ENCODE results near the gene NT5C. TPM values are rescaled to one million over a fixed set of nuclear protein-coding genes. Genes with fewer than 3 reads are reported as not detected.
A peak's percentile ranks its signal among the peaks of the same experiment; 100 is the strongest.
"Not testable (repeated sequence)": the region's sequence is repeated elsewhere in the genome, so short reads cannot be mapped to it uniquely, and the experiment has no call there.

Gene NT5C
- total RNA-seq, 2 experiments from 2014 or later: 14.1 to 16.1 TPM

- ChIA-PET POLR2A (interaction anchor here (0.6 to 4.7 kb wide), 5 partner anchors 8 to 39 kb away, joined by 3 to 30 read pairs (median 3); partner anchors contain the start of gene JPT1), CTCF (interaction anchor here (1.4 to 7.4 kb wide), 3 partner anchors 12 to 69 kb away, joined by 3 to 97 read pairs (median 9); no protein-coding TSS in a partner anchor)
- no peak overlapping the region for H3K27ac ChIP-seq (ENCODE audit: low read depth in 1 of 2, low read length in 2 of 2)
- Mint-ChIP-seq H3K4me3 (peak overlapping the region; percentile 60), H3K4me1 (ENCODE audit: low read depth) (peaks cover 7% of the 10 kb centered on the region), H3K27ac (peak overlapping the region; percentile 20), H3K27me3 (no peaks in the 10 kb centered on the region), H3K9me3 (no peaks in the 10 kb centered on the region), H3K36me3 (ENCODE audit: low read depth) (peaks cover 6% of the 10 kb centered on the region)
- no peak for TF ChIP-seq CTCF (IDR thresholded peaks at IDR 0.05)
- H3K9me3 ChIP-seq (ENCODE audit: control insufficient read depth in 1 of 2, insufficient read depth in 1 of 2, low read length in 2 of 2): no peaks in the 10 kb centered on the region
- intact Hi-C loops (cut with DNase I, micrococcal nuclease): loop anchor here (5.0 kb wide), 2 partner anchors 39 to 49 kb away; partner anchors contain the start of gene SUMO2 (in 1 of the 2)
- peaks cover 16% of the 10 kb centered on the region for H3K36me3 ChIP-seq (ENCODE audit: insufficient read depth, low read length)
- H3K27me3 ChIP-seq (ENCODE audit: control insufficient read depth in 1 of 2, insufficient read depth in 2 of 2, low read length in 2 of 2): no peaks in the 10 kb centered on the region
- no peak for DNase-seq
- peaks cover 21% of the 10 kb centered on the region for H3K4me1 ChIP-seq (ENCODE audit: insufficient read depth, low read length)
- H3K4me3 ChIP-seq (ENCODE audit: low read length): no peak overlapping the region
- no peak for ATAC-seq (ENCODE audit: poor library complexity)
Observed at GRCh38 chr17:75133001-75133400, 1.5 kb upstream of the NT5C start.

- not testable (repeated sequence) for H3K27me3 Mint-ChIP-seq; DNase-seq; H3K4me1 Mint-ChIP-seq (ENCODE audit: low read depth); ATAC-seq (ENCODE audit: poor library complexity); H3K9me3 ChIP-seq (ENCODE audit: control insufficient read depth in 1 of 2, insufficient read depth in 1 of 2, low read length in 2 of 2); H3K9me3 Mint-ChIP-seq; H3K27me3 ChIP-seq (ENCODE audit: control insufficient read depth in 1 of 2, insufficient read depth in 2 of 2, low read length in 2 of 2); H3K36me3 Mint-ChIP-seq (ENCODE audit: low read depth)
- H3K27ac Mint-ChIP-seq: peak overlapping the region; percentile 65
- Histone ChIP-seq H3K36me3 (ENCODE audit: insufficient read depth, low read length) (peaks cover 16% of the 10 kb centered on the region), H3K27ac (ENCODE audit: low read depth in 1 of 2, low read length in 2 of 2) (peak overlapping the region; percentile 30 to 45), H3K4me3 (ENCODE audit: low read length) (peak overlapping the region; percentile 83), H3K4me1 (ENCODE audit: insufficient read depth, low read length) (peaks cover 21% of the 10 kb centered on the region)
- peak overlapping the region; percentile 86 for H3K4me3 Mint-ChIP-seq
- intact Hi-C loops (cut with DNase I, micrococcal nuclease): loop anchor here (5.0 kb wide), 2 partner anchors 40 to 50 kb away; partner anchors contain the start of gene SUMO2 (in 1 of the 2)
- ChIA-PET CTCF (interaction anchor here (0.6 to 7.4 kb wide), 8 partner anchors 13 to 191 kb away, joined by 3 to 97 read pairs (median 4); partner anchors contain the start of gene JPT1), POLR2A (interaction anchor here (0.6 to 4.7 kb wide), 16 partner anchors 9 to 384 kb away, joined by 3 to 30 read pairs (median 4); partner anchors contain the start of genes GGA3, JPT1, MIF4GD and MRPS7)
Observed at GRCh38 chr17:75132018-75133000, 767 bp upstream of the NT5C start.

GRCh38 chr17:75130632-75131277 is 787 bp downstream of the NT5C start:
- no peaks in the 10 kb centered on the region for H3K27me3 Mint-ChIP-seq
- H3K9me3 ChIP-seq (ENCODE audit: control insufficient read depth in 1 of 2, insufficient read depth in 1 of 2, low read length in 2 of 2): no peaks in the 10 kb centered on the region
- H3K27me3 ChIP-seq (ENCODE audit: control insufficient read depth in 1 of 2, insufficient read depth in 2 of 2, low read length in 2 of 2): no peaks in the 10 kb centered on the region
- peak overlapping the region; percentile 88 for H3K4me3 Mint-ChIP-seq
- ChIA-PET POLR2A (interaction anchor here (0.8 to 4.7 kb wide), 20 partner anchors 8 to 169 kb away, joined by 3 to 30 read pairs (median 4); partner anchors contain the start of genes CDR2L, GGA3, JPT1 and MIF4GD), CTCF (interaction anchor here (0.6 to 7.4 kb wide), 16 partner anchors 10 to 169 kb away, joined by 3 to 97 read pairs (median 3); partner anchors contain the start of genes MRPL58 and SLC25A19)
- no peak for TF ChIP-seq CTCF (IDR thresholded peaks at IDR 0.05)
- DNase-seq (peak in 9 of 14 experiments; percentile 29 to 72 (median 37)), ATAC-seq (ENCODE audit: poor library complexity) (peak; percentile 75)
- H3K4me3 ChIP-seq (ENCODE audit: low read length): peak overlapping the region; percentile 83
- intact Hi-C loops (cut with DNase I, micrococcal nuclease): loop anchor here (1.0 to 5.0 kb wide), 3 partner anchors 16 to 52 kb away; partner anchors contain the start of gene SUMO2 (in 1 of the 2)
- peak overlapping the region; percentile 70 for H3K27ac Mint-ChIP-seq
- H3K36me3 Mint-ChIP-seq (ENCODE audit: low read depth): peaks cover 6% of the 10 kb centered on the region
- H3K36me3 ChIP-seq (ENCODE audit: insufficient read depth, low read length): peaks cover 16% of the 10 kb centered on the region
- peaks cover 26% of the 10 kb centered on the region for H3K4me1 ChIP-seq (ENCODE audit: insufficient read depth, low read length)
- no peaks in the 10 kb centered on the region for H3K9me3 Mint-ChIP-seq
- peak overlapping the region; percentile 45 to 55 for H3K27ac ChIP-seq (ENCODE audit: low read depth in 1 of 2, low read length in 2 of 2)
- peaks cover 13% of the 10 kb centered on the region for H3K4me1 Mint-ChIP-seq (ENCODE audit: low read depth)

All from CD4-positive, alpha-beta T cell (primary cell).